GM21390 (cell line): ENCODE measurements around the gene MED22.
"Not testable (repeated sequence)": the region's sequence is repeated elsewhere in the genome, so short reads cannot be mapped to it uniquely, and the experiment has no call there.

Experiments used
- ATAC-seq: cut with Tn5 transposase; IDR thresholded peaks from one replicate; pipeline ENCODE4 v1.9.1; 2021; ENCODE audit not compliant: unreplicated experiment

The MED22 gene

GRCh38 chr9:133347985-133348717 lies at the start of gene MED22, which contains the start of gene RPL7A:
Gene MED22 (minus strand): TSS chr9:133348131. CDS start chr9:133346662, 1,469 bp downstream.
Gene RPL7A (plus strand): TSS chr9:133348218. CDS start chr9:133348244, 26 bp downstream.
- ATAC-seq, result peak; percentile 69

- ATAC-seq, result no peak
Measured at GRCh38 chr9:133397370-133397769, 49.4 kb upstream of the MED22 start.

- ATAC-seq, result no peak
Measured at GRCh38 chr9:133396952-133397351, 49.0 kb upstream of the MED22 start.

- ATAC-seq, result no peak
Measured at GRCh38 chr9:133394687-133395271, 46.8 kb upstream of the MED22 start.

GRCh38 chr9:133393399-133393798 lies 45.5 kb upstream of the MED22 start:
- no peak for ATAC-seq

- ATAC-seq, result not testable (repeated sequence)
Measured at GRCh38 chr9:133392308-133392707, 44.4 kb upstream of the MED22 start.

GRCh38 chr9:133391449-133391848 lies 43.5 kb upstream of the MED22 start:
- not testable (repeated sequence) for ATAC-seq

- ATAC-seq, result no peak
Measured at GRCh38 chr9:133390713-133391112, 42.8 kb upstream of the MED22 start.

GRCh38 chr9:133389562-133389961 lies 41.6 kb upstream of the MED22 start:
- no peak for ATAC-seq

- ATAC-seq, result no peak
Measured at GRCh38 chr9:133389025-133389557, 41.2 kb upstream of the MED22 start.

- no peak for ATAC-seq
Measured at GRCh38 chr9:133387680-133388079, 39.7 kb upstream of the MED22 start.

GRCh38 chr9:133386338-133386737 lies 38.4 kb upstream of the MED22 start:
- no peak for ATAC-seq

GRCh38 chr9:133385452-133385851 lies 37.5 kb upstream of the MED22 start:
- ATAC-seq, result no peak

GRCh38 chr9:133384736-133385321 lies 36.9 kb upstream of the MED22 start:
- ATAC-seq, result no peak

GRCh38 chr9:133383438-133383837 lies 35.5 kb upstream of the MED22 start:
- no peak for ATAC-seq

GRCh38 chr9:133382507-133383141 lies 34.7 kb upstream of the MED22 start:
- no peak for ATAC-seq

GRCh38 chr9:133380734-133381133 lies 32.8 kb upstream of the MED22 start:
- no peak for ATAC-seq

- ATAC-seq, result no peak
Measured at GRCh38 chr9:133379153-133380086, 31.5 kb upstream of the MED22 start.

GRCh38 chr9:133378408-133378962 lies 30.6 kb upstream of the MED22 start:
- no peak for ATAC-seq

GRCh38 chr9:133377721-133378216 lies 29.8 kb upstream of the MED22 start:
- ATAC-seq, result no peak
